GM21423 (cell line): ENCODE results near the gene PLCXD3.
"Not testable (repeated sequence)": the region's sequence is repeated elsewhere in the genome, so short reads cannot be mapped to it uniquely, and the experiment has no call there.

Source experiments
- ATAC-seq: cut with Tn5 transposase; IDR thresholded peaks from one replicate; pipeline ENCODE4 v1.9.1; 2021; ENCODE audit warnings: mild to moderate bottlenecking, moderate library complexity; ENCODE audit not compliant: unreplicated experiment

Gene PLCXD3

DNA sequence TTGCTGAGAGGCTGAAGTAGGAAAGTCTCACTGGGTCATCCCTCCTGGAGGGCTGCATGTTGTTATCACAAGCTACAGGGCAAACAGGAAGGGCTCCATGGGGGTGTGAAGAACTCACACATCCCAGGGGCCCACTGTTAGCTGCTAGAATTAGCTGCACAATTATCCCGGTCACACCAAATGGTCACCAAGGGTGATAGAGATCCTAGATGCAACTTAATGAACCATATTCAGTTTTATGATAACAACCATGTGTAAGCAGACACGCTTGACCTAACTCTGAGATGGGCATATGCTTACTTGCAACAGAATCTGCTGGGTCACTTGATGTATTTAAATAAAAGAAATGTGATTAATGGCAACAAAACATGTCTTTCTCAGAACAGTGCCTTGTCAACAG is 153.6 kb downstream of the PLCXD3 start:
- no peak for ATAC-seq

DNA sequence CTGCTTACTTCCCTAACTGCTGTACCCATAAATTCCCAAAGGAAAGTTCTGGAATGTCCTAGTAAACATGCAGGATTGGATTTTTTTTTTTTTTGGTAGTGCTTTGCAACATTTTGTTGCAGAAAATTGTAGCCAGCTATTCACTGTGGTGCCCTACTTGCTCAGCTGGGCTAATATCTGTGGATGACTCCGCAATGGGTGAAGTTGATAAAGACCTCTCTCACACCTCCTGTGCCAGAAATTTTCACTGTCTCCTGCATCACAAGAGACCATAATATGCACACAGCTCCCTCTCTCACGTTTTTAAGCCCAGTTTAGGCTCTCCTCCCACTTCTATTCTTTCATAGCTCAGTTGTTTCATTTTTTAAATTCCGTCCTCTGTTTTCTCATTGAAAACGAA is 160.6 kb downstream of the PLCXD3 start:
- no peak for ATAC-seq

DNA sequence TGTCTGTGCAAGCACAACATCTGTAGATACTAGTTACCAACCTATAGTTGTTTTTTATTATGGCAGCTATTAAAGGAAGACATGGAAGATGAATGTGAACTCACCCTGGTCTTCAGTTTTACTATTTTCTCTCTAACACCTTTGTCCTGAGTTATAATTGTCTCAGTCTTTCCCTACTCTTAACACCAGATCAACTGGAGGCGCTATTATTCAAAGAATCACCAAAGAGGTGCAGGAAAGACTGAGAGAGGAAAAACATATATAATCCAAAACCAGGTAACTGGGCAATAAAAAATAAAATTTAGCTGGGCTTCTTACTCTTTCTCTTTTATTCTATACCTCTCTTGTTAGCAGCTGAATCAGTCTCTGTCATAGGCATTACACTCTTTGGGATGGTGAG is 162.8 kb downstream of the PLCXD3 start:
- ATAC-seq: no peak

DNA sequence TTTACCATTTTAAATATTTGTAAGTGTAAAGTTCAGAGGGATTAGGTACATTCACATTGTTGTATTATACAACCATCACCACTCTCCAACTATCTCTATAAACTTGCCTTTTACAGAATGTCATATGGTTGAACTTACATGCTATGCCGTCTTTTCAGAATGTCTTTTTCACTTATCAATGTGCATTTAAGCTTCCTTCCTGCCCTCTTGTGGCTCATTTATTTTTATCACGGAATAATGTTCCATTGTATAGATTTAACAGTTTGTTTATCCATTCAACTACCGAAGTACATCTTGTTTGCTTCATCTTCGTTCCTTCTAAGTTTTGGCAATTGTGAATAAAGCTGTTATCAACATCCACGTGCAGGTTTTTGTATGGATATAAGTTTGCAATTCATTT is 163.8 kb downstream of the PLCXD3 start:
- ATAC-seq: no peak

- ATAC-seq: no peak
Observed at GRCh38 chr5:41345295-41345694, 165.1 kb downstream of the PLCXD3 start.

- no peak for ATAC-seq
Observed at GRCh38 chr5:41339339-41339738, 171.1 kb downstream of the PLCXD3 start.

GRCh38 chr5:41338136-41338675 is 172.2 kb downstream of the PLCXD3 start:
- ATAC-seq: no peak

DNA sequence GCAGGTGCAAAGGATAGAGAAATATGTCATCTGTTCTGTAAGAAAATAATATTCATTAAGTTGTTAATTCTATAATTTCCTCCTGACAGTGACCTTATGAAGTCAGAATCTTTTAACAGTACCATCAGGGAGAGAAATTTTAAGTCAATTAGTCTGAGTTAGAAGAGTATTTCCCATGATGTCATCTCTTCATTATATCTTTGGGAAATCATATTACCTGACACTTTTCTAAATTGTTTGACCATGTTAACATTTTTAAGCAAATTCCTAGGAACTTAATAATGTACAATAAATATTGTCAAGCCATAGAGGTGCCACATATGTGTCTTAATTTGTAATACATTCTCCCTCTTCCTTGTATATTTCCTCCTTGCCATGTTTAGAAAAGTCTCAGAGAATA is 172.7 kb downstream of the PLCXD3 start:
- no peak for ATAC-seq

DNA sequence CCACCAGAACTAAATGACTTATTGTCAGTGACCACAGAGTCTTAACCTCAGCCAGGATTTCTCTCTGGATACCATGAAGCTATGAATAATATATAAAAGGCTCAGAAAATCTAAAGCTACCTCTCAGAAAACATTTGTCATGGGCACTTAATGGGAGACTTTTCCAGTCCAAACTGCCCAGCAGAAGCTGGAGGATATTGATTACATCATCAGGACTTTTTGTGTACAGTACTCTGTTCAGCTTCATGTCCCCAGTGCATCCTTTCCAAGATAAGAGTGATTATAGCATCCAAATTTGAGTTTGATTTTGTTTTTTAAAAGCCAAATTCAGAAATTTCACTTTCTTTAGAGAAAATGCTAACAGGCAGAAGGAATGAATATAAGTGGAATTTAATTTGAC is 173.2 kb downstream of the PLCXD3 start:
- no peak for ATAC-seq

GRCh38 chr5:41336471-41336870 is 173.9 kb downstream of the PLCXD3 start:
- ATAC-seq: no peak

DNA sequence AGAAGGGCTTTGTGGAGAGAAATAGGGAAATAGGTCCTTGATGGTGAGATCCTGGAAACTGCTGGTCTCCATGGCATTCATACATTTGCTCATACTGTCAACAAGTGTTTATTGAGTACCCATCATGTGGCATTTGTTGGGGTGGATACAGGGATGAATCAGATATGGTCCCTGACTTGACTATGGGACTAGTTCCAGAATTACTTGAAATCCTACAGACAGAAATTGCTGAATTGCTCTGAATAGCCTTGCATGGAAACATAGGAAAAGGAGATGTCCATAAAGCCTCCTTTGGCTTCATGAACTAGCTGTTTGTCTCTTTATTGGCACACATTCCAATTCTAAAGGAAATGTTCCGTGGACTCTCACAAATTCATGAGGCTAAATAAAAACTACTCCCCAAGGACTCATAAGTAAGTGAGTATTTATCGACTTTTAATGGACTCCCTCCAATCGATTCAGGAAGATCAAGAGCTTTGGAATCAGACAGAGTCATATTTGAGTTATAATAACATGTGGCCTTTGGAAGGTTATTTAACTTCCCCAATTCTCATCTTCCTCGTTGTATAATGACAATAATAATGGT is 174.7 kb downstream of the PLCXD3 start:
- ATAC-seq: no peak

- no peak for ATAC-seq
Observed at GRCh38 chr5:41334758-41335157, 175.6 kb downstream of the PLCXD3 start.

DNA sequence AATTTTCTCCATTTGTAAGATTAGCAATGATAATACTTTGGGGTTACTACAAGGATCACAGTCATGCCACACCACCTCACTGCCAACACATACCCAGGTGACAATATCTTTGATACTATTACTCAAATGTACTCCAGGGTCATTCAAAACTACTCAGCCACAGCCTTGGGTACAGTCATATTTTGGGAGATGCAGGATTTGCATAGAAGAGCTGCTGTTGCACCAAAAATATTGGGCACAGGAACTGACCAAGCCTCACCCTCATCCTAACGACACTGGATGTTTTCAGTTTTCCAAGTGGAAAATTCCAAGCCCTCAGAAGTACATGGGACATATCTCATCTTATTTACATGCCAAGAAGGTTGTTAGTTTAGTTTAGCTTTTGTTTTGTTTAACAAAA is 176.2 kb downstream of the PLCXD3 start:
- ATAC-seq: no peak

DNA sequence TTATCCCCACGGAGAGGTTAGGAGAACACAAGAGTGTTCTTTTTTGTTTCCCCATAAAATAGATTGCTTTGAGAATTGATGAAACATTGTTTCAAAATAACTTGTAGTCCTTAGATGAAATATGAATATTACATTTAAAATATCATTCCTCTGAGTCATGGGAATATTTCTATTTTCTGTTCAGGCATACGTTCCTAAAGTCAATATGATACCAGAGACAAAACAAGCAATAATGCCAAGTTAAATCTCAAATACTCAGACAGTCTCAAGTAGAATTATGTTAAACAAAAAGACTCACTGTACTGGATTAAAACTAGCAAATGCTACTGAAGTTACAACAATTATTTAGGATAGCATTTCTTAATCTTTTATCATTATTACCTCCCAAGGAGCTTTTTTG is 185.3 kb downstream of the PLCXD3 start:
- no peak for ATAC-seq

GRCh38 chr5:41322826-41323225 is 187.6 kb downstream of the PLCXD3 start:
- ATAC-seq: not testable (repeated sequence)

DNA sequence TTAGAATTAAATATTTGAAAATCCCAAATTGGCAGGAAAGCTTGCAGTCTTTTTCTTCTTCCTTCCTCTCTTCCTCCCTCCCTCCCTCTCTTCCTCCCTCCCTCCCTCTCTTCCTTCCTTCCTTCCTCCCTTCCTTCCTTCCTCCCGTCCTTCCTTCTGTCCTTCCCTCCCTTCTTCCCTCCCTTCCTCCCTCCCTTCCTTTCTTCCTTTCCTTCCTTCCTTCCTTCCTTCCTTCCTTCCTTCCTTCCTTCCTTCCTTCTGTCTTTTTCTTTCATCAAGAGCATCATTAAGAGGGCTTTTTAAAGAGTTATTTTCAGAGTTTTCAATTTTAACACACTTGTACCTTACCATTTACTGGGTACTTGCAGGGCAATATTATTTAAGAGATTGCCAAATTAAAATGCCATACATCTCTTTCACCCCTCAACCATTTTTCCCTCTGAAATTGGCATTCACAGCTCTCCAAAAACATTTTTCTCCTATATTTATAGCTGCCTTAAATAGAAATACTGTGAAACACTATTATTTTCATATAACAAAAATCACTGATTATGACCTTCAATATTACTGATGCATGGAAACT is 197.8 kb downstream of the PLCXD3 start:
- ATAC-seq: no peak

DNA sequence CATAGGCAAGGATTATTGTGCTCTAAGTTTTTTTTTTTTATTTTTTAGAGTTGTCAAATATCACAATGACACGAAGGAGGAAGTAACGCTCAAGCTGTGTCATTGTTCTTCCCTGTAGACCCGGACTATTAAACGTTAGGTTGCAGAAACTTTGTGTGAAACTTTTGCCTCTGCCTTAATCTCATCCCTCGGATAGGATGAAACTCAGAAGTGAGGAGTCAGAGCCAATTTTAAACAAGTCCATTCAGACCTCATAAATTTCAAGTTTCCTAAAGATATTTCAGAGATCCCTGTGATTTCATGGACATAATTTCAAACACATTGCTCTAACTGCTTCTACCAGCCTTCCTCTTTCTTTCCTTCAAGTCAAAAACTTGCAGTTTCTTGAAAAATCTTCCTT is 198.3 kb downstream of the PLCXD3 start:
- ATAC-seq: no peak

- no peak for ATAC-seq
Observed at GRCh38 chr5:41309275-41309674, 201.1 kb downstream of the PLCXD3 start.

- no peak for ATAC-seq
Observed at GRCh38 chr5:41306005-41306404, 204.4 kb downstream of the PLCXD3 start.

GRCh38 chr5:41305056-41305455 is 205.3 kb downstream of the PLCXD3 start:
- no peak for ATAC-seq

DNA sequence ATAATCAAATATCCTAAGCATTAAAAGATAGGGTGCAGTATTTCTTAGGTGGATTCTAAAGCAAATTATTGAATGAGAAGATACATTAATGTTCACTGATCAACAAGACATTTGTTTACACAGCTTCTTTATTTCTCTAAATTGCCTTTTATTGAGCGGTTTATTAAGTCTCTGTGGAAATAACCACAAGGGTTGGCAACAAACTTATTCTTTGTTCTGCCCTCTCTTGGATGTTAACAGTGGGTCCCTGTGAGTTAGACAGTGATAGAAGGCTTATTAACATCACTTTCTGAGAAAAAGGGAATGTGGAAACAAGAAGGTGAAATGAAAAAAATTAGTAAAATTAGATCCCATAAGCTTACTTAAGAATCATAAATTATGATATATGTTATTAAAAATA is 214.3 kb downstream of the PLCXD3 start:
- no peak for ATAC-seq

GRCh38 chr5:41291323-41291722 is 219.1 kb downstream of the PLCXD3 start:
- no peak for ATAC-seq

DNA sequence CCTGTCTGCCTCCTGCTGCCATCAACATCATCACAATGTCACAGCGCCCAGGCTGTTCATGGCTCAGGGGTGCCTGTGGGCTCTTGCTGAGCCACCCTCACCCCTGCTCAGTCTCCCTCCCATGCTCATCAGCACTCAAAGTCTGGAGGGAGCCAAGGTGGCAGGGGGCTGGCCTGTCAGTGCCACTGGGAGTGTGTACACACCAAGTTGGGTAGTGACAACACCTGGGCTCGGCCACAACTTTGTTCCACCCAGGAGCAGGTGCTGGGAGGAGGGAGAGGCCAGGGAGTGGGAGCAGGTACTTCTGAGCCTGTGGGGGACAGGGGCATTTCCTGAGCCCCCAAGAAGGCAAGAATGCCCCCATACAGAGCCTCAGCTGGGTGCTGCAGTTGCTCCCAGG is 219.6 kb downstream of the PLCXD3 start:
- no peak for ATAC-seq
